Myocyte (in vitro differentiated cells): Measurements from ENCODE around the gene DYNLL1. TPM values are rescaled to one million over a fixed set of nuclear protein-coding genes. Genes with fewer than 3 reads are reported as not detected.
"Not testable (repeated sequence)": the region's sequence is repeated elsewhere in the genome, so short reads cannot be mapped to it uniquely, and the experiment has no call there.

Experiments used
- DNase-seq: peaks from one replicate; pipeline ENCODE4 v3.0.0-alpha.2; 2012; ENCODE audit warnings: low read depth
- polyA plus RNA-seq: library from polyadenylated mRNA; unstranded; fragments of >200 nt; gene quantifications from one replicate; pipeline ENCODE4 v1.2.1, GENCODE V29; 2012; ENCODE audit warnings: missing spikeins
- total RNA-seq: library from RNA; depleted of rRNA; stranded (reverse); fragments of >200 nt; gene quantifications from 2 replicates; pipeline ENCODE4 v1.2.3, GENCODE V29; 2014

Gene DYNLL1
- 329 and 397 TPM in 2 replicates for total RNA-seq
- polyA plus RNA-seq = 759 TPM

DNA sequence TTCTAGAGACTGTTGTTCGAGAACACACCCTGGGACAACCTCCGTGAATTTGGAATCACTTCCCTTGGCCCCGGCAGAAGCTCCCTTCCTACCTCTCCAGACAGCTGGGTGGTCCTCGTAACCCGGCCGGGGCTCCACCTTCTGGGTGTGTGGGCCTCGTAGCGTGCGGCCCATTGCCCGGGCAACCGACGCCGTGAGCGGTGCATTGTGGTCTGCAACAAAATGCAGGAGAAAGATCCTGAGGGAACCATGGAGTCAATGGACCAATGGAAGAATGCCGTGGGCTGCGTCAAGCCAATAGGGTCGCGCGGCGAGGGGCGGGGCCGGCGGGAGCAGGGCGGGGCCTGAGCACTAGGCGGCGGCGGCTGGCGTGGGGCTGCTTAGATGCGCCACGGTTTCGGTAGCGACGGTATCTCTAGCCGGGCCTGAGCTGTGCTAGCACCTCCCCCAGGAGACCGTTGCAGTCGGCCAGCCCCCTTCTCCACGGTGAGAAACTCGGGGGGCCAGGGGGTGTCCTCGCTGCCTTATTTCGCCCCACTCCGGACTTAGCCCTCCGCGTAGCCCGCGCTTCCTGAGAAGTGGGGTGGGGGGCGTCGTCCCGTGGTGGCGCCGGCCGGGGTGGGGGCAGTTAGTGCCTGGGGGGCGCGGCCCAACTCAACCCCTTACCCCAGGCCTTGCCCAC, at the start of gene DYNLL1:
TSS of gene DYNLL1 (plus strand) at position 383 of the 682 bp plus-strand sequence. CDS start 309 bp downstream, outside the sequence.
- DNase-seq = peak; percentile 97

DNA sequence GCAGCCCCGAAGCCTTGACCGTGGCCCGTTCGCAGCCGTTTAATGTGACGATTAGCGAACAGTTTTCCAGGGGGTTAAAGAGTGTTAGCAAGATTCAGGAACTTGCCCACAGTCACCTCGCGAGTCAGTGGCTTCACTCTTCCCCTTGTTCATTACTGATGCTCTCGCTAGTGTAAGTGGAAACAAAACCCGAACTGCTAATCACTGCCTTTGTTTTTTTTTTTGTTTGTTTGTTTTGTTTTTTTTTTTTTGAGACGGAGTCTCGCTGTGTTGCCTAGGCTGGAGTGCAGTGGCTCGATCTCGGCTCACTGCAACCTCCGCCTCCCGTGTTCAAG, 49.1 kb upstream of the DYNLL1 start:
- DNase-seq = not testable (repeated sequence)

DNA sequence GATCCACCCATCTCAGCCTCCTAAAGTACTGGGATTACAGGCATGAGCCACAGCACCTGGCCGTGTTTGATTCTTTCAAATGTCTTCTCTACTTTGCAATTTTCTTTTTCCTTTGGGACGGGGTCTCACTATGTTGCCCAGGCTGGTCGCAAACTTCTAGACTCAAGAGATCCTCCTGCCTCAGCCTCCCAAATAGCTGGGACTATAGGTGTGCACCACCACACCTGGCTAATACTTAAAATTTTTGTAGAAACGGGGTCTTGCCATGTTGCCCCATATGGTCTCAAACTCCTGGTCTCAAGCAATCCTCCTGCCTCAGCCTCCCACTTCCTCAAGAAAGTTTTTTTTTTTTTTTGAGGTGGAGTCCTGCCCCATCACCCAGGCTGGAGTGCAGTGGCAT, 47.9 kb upstream of the DYNLL1 start:
- no peak for DNase-seq

DNA sequence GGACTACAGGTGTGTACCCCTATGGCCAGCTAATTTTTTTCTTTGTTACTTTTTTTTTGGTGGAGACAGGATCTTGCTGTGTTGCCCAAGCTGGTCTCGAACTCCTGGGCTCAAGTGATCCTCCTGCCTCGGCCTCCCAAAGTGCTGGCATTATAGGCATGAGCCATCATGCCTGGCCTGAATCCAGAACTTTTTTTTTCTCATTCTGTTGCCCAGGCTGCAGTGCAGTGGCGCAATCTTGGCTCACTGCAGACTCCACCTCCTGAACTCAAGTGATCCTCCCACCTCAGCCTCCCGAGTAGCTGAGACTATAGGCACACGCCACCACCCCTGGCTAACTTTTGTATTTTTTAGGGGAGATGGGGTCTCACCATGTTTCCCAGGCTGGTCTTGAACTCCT, 43.4 kb upstream of the DYNLL1 start:
- DNase-seq = not testable (repeated sequence)

DNA sequence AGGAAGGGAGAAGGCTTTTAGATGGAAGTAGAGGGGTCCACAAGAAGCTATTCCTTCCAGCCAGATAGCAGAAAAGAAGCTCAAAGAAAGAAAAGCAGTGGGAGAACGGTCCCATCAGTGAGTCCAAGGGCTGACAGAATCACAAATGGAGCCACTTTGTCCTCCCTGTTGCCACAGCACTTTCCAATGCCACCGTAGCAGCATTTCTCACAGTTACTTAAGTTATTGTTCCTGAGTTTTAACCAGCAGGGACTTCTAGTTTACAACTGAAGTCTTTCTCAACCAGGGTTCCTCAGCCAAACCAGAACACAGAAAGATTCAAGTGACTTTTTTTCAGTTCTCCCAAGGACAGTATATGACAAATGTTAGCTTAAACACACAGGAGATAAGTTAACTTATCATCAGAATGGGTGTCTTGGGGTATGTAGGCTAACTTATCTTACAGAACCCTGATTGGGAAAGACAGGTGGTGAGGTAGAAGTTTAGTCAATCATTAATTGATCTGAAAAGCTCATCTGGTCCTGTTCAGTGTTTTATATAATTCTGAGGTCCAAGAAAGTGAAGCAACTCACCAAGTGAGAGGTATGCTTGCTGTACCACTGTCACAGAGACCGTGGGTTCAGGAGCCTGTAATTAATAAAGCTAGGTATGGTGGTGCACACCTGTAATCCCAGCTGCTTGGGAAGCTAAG, 42.7 kb upstream of the DYNLL1 start:
- DNase-seq = no peak

DNA sequence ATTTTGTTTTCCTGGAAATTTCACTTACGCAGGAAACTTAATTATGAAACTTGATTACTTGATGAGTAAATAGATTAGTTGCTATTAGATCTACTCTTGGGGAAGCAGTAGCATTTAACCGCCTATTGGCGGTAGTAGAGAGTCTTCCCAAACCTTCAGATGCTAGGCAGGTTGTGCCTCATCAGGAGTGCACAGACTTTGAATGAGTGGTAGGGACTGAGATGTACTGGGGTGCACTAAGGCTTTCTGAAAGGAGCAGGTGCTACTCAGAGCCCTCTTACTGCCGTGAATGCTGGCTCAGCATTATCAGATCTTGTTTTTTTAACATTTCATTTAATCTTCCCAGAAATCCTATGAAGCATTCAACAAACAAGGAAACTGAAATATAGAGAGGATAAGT, 41.9 kb upstream of the DYNLL1 start:
- DNase-seq = no peak

DNA sequence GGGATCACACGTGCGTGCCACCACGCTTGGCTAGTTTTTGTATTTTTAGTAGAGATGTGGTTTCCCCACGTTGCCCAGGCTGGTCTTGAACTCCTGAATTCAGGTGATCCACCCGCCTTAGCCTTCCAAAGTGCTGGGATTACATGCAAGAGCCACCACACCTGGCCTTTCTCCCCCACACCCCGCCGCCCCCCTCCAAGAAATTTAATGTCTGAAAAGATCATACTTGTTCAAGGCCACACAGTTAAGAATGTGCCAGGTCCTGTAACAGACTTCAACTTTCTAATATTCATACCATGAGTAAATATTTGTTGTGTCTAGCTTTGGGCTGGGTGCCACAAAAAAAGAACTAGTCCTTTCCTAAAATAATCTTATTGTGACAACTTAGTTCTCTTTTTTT, 40.6 kb upstream of the DYNLL1 start:
- DNase-seq = no peak

DNA sequence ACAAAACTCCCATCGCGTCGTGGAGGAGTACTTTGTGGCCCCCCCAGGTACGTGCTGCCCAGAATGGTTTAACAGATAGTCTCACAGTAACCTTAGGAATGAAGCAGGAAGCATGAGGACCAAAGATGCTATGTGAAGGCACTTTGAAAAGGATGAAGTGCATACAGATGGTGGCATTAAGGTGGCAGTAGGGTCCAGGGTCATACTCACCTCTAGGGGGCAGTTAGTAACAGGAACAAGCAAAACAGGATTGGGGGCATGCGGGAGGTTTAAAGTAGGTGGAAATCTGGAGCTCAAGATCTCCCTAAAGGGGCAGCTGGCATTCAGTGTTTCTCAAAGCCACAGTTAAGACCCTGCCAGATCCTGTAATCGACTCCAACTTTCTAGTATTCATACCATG, 38.8 kb upstream of the DYNLL1 start:
- no peak for DNase-seq

DNA sequence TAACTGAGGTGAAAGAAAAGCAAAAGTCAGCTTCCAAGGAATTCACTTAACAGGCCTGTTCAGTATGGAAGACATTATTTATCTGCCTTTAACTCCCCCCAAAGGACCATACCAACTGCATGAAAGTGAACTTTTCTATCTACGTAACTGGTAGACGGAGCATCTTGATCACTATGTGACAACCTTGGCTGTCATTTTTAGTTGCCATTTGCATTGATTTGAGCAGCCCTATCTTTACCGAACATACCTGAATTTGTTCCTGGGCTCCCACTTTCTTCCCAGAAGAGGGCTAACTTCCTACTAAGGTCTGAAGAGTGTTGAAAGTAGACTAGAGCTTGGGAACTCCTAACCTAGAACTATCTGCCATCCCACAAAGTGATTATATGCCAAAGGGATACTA, 35.8 kb upstream of the DYNLL1 start:
- no peak for DNase-seq

DNA sequence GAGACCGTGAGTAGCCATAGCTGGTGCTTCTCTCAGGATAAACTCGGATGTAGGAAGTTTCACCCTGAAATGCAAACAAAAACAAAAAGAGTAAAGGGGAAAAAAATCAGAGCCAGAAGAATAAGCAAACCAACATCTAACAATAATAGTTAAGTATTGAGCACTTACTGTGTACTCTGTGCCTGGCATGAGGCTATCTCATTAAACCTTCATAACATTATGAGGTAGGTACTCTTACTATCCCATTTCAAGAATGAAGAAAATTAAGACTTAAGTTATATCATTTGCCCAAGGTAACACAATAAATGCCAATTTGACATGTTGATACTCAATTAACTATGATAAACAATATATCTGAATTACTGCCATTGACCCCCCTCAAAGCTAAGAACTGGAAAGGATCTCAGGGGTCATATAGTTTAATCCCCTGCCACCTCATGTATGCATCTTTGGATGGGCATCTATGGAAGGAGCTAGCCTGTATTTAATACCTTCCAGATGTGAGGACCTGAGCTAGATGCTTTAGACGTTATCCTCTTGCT, 33.7 kb upstream of the DYNLL1 start:
- DNase-seq = no peak

DNA sequence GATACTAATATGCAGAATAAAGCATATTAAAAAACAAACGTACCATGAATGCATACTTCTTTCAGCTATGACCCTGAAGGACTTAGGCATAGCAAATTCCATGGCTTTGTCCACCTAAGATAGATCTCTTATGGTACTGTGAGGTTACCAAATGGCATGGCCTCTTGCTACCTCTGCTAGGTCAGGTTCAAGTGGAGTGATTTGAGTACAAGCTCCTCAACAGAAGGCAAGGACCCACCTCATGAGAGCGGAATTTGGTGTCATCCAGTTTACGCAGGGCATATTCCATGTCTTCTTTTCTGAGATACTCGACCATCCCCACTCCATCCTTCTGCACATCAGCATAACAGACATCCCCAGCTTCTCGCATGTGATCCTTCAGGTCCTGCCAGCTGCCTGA, 32.2 kb upstream of the DYNLL1 start:
- no peak for DNase-seq

DNA sequence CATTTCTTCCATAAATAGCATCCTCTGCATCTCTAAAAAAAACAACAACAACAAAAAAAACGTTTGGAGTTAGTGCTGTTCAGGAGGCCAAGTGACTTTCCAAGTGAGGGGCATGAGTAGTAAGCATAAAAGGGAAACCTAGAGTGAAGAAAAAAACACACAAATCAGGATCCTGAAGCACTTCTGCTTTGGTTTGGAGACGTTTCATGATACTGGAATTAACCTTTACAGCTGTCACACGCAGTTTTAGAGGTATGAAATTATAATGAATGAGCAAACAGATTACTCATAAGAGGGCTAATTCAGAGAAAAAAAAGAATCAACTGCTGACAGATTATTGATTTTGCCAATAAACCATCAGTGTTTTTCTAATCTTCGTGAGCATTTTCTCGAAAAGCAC, 30.2 kb upstream of the DYNLL1 start:
- DNase-seq = no peak

DNA sequence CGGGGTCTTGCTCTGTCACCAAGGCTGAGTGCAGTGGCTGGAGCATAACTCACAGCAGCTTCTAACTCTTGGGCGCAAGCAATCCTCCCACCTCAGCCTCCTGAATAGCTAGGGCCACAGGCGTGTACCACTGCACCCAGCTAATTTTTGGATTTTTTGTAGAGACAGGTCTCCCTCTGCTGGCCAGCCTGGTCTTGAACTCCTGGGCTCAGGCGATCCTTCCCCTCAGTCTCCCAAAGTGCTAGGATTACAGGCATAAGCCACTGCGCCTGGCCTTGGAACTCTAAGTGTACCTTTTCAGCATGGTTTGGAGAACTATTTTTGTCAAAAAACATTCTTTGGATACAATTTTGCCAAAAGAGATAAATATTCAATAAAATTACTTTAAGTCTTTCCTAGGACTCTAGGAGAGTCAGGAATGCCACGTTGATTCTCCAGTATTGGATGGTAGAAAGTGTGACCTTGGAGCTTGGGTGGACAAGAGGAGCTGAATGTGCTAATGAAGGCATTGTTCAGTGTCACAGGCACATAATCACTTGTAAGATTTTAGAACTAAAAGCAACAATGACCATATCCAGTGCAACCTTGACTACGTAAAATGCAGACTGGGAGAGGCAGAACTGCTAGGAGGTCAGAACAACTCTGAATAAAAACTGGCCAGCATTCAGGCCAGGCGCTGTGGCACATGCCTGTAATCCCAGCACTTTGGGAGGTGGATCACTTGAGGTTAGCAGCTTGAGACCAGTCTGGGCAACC, 29.2 kb upstream of the DYNLL1 start:
- peak; percentile 50 for DNase-seq

DNA sequence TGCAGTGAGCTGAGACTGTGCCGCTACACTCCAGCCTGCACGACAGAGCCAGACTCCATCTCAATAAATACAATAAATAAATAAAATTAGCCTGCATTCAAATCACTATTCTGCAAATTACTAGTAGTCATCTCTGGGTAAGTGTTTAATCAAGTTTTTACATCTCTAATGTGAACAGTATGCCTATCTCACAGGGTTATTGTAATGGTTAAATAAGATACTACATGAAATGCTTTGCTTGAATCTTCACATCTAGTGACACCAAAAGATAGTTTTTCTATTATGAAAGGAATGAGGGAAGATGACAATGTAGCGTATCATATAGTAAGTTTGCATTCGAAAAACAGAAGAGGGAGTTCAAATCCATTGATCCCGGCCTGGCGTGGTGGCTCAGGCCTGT, 28.5 kb upstream of the DYNLL1 start:
- DNase-seq = no peak

DNA sequence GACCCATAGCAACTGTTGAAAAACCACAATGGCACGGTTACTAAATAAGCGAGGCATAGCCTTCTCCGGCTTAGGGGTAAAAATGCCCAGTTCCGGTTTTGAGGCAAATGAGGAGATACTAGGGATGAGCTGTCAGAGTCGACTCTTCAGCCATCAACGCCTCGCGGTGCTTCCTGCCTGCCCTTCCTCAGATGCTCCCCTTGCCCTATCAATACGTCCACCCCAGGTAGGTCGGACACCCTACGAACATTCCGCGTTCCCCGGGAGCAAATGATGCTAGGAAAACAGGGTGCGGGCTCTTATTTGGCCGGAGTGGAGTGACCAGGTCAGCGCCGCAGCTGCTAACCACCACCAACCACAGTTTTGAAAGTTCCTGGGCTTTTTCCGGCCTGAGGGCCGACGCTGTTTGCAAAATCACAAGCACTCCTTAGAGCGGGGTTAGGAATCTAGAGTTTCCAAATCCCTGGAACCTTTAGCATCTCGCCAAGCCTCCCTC, 27.5 kb upstream of the DYNLL1 start:
- peak; percentile 73 for DNase-seq

DNA sequence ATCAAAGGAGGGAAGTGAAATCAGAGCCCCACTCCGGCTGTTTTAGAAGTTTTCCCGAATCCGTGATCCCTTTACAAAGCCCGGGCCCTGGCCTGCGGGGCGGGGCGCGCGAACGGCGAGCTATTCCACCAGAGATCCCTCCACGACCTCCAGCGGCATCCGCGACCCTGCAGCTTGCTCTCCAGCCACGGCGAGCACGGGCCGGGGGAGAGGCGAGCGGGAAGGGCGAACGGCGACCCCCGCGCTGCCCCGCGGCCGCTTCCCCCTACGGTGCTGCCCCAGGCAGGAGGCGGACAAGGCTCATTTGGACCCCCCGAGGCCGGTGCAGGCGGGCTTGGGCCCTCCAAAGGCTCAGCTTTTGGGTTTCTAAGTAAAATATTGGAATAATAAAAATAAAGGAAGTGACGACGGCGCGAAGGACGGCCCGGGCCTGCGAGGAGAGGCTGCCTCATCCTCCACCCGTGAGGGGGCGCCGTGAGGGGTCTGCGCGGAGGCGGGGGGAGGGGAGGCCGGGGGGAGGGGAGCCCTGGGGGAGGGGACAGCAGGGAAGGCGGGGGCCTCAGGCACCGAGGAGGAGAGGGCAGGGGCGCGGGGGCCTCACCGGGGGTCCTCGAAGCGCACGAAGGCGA, 27.0 kb upstream of the DYNLL1 start:
- no peak for DNase-seq

DNA sequence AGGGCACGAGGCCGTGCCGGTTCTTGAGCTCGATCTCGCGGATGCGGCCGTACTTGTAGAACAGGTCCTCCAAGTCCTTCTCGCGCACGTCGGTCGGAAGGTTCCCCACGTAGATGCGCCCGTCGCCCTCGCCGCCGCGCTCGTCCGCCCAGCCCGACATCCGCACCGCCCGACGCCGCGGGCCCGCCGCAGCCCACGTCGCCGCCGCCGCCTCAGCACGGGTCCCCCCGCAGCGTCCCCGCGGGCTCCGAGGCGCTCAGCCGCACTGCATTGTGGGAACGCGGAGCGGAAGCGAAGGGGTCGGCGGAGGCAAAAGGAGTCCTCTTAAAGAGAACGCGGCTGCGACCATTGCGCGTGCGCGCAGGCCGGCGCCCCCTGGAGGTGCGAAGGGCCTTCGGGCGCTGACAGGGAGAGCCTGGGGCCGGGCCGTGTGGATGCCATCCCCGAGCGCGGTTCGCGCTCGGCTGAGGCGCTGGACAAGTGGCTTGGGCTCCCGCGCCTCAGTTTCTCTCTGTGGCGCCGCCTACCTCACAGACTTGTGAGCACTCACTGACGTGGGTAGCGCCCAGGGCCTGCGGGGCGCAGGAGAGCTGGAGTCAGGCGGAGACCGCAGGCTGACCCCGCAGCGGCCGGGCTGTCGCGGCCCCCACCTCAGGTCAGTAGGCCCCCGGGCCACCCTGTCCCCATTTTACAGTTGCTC, 26.3 kb upstream of the DYNLL1 start, which contains the start of gene SRSF9:
TSS of gene SRSF9 (minus strand) at position 299 of the 700 bp plus-strand sequence. CDS start at position 160, 139 bp downstream.
- peak; percentile 97 for DNase-seq

DNA sequence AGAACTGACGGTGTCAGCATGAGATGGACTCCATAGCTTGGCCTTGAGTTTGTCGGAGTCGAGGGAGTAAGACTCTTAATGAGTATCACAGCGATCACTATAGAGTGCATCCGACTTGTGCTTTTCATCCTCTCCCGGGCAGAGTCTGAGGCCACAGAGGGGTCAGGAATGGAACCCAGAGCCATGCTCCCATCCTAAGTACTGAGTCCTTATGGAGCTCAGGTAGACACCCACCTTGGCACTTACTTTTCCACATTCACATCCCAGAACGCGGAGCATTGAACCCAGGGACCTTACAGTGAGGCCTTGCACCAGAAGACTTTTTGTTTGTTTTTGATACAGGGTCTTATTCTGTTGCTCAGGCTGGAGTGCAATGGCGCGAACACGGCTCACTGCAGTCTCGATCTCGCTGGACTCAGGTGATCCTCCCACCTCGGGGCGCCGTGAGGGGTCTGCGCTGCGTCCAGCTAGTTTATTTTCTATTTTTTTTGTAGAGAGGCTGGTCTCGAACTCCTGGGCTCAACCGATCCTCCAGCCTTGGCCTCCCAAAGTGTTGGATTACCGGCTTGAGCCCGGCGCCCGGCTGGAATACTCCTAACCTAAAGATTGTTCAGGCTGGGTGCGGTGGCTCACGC, 25.6 kb upstream of the DYNLL1 start:
- DNase-seq = no peak

DNA sequence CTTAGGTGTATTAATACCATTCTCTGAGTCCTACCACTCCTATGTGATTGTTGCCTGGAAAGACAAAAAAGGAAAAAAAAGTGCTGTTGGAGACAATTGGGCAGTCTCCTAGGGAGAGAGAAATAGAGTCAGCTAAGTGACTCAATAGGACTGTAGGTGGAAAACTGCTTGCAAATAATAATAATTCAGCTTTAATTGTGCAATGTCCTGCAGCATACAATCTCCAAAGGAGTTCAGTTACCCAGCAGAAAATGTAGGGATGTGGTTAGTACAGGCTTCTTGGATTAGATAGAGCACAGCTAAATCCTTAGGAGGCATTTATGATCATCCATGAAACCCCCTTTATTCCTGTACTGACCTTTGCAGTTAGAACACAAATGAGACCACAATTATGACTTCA, 23.4 kb upstream of the DYNLL1 start:
- no peak for DNase-seq
